ENCODE results near the gene MAP1B. TPM values are rescaled to one million over a fixed set of nuclear protein-coding genes. Genes with fewer than 3 reads are reported as not detected.

Gene MAP1B
- total and polyA plus RNA-seq, 2 donors from 2014 or later, result 3.6 to 57.0 TPM

DNA sequence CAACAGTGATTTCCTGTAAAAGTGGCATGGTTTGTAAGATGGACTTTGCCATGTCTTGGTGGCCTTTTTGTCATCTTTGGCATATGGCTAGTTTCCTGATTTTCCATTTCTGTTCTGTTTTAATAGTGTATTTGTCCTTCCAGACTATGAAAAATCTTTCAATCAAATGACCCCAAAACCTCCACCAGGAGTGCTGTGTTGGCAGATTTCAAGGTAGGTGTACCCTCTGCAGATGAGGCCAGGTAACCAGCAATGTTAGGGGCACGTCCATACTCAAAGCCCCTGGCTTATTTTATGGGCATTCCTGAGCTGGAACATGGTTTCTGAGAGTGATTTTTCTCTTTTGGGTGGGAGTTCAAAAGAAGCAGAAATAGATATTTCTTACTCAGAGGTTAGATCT lies 15.2 kb upstream of the MAP1B start:
- Histone ChIP-seq H3K36me3 (ENCODE audit: control insufficient read depth in 2 of 3, insufficient read depth in 3 of 3, low read length in 3 of 3) (no peaks in the 10 kb centered on the region), H3K27me3 (ENCODE audit: control insufficient read depth, insufficient read depth, low read length) (no peaks in the 10 kb centered on the region), H3K9me3 (ENCODE audit: control insufficient read depth in 2 of 3, insufficient read depth in 1 of 3, low read length in 3 of 3) (no peaks in the 10 kb centered on the region), H3K27ac (ENCODE audit: low read depth in 2 of 2, low read length in 2 of 2) (no peak overlapping the region), H3K4me3 (ENCODE audit: low read length in 3 of 3) (no peak overlapping the region), H3K4me1 (ENCODE audit: control insufficient read depth in 2 of 3, insufficient read depth in 2 of 3, low read depth in 1 of 3, low read length in 3 of 3) (no peaks in the 10 kb centered on the region), H3K9ac (ENCODE audit: low read length in 3 of 3) (no peak overlapping the region)
- TF ChIP-seq, protein P1, sequence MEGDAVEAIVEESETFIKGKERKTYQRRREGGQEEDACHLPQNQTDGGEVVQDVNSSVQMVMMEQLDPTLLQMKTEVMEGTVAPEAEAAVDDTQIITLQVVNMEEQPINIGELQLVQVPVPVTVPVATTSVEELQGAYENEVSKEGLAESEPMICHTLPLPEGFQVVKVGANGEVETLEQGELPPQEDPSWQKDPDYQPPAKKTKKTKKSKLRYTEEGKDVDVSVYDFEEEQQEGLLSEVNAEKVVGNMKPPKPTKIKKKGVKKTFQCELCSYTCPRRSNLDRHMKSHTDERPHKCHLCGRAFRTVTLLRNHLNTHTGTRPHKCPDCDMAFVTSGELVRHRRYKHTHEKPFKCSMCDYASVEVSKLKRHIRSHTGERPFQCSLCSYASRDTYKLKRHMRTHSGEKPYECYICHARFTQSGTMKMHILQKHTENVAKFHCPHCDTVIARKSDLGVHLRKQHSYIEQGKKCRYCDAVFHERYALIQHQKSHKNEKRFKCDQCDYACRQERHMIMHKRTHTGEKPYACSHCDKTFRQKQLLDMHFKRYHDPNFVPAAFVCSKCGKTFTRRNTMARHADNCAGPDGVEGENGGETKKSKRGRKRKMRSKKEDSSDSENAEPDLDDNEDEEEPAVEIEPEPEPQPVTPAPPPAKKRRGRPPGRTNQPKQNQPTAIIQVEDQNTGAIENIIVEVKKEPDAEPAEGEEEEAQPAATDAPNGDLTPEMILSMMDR (IDR thresholded peaks at IDR 0.05; ENCODE audit: borderline replicate concordance, extremely low read depth, insufficient read depth), result no peak
- no peak for FAIRE-seq
- intact Hi-C loops (cut with DNase I), result no loop called here
- no peak for DNase-seq

DNA sequence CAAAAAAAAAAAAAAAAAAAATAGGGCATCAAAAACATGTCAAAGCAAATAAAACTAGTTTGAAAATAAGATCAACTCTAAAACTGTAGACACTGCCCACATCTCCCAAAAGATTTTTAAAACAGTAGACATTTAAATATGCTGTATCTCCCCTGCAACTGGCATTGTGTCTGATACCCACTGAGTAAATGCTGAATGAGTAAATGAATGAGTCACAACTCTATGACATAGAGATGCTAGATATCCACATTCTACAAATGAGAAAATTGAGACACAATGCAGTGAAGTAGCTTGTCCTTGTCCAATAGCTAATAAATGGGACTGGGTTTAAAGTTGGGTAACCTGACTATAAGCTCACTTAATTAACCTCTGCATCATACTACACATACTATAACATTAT lies 14.1 kb upstream of the MAP1B start:
- FAIRE-seq (no peak), DNase-seq (no peak)
- TF ChIP-seq, protein P1 (IDR thresholded peaks at IDR 0.05; ENCODE audit: borderline replicate concordance, extremely low read depth, insufficient read depth), result no peak
- Histone ChIP-seq H3K9ac (ENCODE audit: low read length in 3 of 3) (no peak overlapping the region), H3K27ac (ENCODE audit: low read depth in 2 of 2, low read length in 2 of 2) (no peak overlapping the region), H3K9me3 (ENCODE audit: control insufficient read depth in 2 of 3, insufficient read depth in 1 of 3, low read length in 3 of 3) (no peaks in the 10 kb centered on the region), H3K4me1 (ENCODE audit: control insufficient read depth in 2 of 3, insufficient read depth in 2 of 3, low read depth in 1 of 3, low read length in 3 of 3) (no peaks in the 10 kb centered on the region), H3K4me3 (ENCODE audit: low read length in 3 of 3) (no peak overlapping the region), H3K27me3 (ENCODE audit: control insufficient read depth, insufficient read depth, low read length) (no peaks in the 10 kb centered on the region), H3K36me3 (ENCODE audit: control insufficient read depth in 2 of 3, insufficient read depth in 3 of 3, low read length in 3 of 3) (no peaks in the 10 kb centered on the region)
- intact Hi-C loops (cut with DNase I), result no loop called here

DNA sequence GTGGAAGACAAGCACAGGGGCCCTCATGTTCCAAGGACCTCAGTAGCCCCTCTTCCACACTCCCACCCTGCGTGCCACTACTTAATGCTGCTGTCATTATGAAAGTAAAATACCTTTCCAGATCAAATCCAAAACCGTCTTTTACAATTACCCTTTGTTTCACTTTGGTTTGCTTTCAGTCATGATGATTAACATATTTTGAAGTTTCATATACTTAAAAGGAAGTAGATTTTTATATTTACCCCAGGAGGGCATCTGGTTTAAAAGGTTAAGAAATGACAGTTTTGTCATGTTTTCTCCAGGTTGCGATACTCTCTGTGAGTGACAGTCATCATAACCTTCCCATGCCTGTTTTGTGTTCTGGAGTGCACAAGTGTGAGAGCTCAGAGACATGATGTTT lies 13.5 kb upstream of the MAP1B start:
- no peaks in the 10 kb centered on the region for H3K27me3 ChIP-seq (ENCODE audit: control insufficient read depth, insufficient read depth, low read length)
- H3K4me1 ChIP-seq (ENCODE audit: control insufficient read depth in 2 of 3, insufficient read depth in 2 of 3, low read depth in 1 of 3, low read length in 3 of 3), result no peaks in the 10 kb centered on the region
- no peaks in the 10 kb centered on the region for H3K9me3 ChIP-seq (ENCODE audit: control insufficient read depth in 2 of 3, insufficient read depth in 1 of 3, low read length in 3 of 3)
- DNase-seq (no peak), FAIRE-seq (no peak)
- H3K4me3 ChIP-seq (ENCODE audit: low read length in 3 of 3), result no peak overlapping the region
- H3K36me3 ChIP-seq (ENCODE audit: control insufficient read depth in 2 of 3, insufficient read depth in 3 of 3, low read length in 3 of 3), result no peaks in the 10 kb centered on the region
- TF ChIP-seq, protein P1 (IDR thresholded peaks at IDR 0.05; ENCODE audit: borderline replicate concordance, extremely low read depth, insufficient read depth), result no peak
- no peak overlapping the region for H3K27ac ChIP-seq (ENCODE audit: low read depth in 2 of 2, low read length in 2 of 2)
- H3K9ac ChIP-seq (ENCODE audit: low read length in 3 of 3), result no peak overlapping the region
- intact Hi-C loops (cut with DNase I), result no loop called here

DNA sequence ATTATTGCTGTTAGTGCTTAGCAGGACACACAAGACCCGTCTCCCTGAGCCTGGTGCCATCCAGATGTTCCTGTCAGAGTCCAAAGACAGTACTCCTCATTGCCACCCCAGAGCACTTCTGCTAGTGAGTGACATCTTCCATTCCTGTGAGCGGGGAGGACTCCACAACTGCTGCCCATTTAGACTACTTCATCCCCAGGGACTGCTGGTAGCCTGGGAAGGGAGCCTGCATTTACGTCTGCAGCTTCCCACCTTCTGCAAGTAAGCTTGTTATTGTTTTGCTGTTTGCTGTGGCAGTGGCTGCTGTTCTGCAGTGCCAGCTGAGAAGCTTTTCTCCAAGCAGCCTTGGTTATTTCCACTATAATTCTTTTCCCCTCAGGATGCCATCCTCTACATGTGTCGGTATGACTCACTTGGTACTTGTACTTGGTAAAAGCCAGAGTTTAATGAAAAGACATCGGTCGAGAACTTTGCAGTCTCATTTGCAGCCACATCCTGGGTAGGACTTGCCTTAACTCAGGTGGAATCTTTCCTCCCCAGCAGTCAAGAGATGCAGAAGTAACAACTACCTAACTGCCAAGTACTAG lies 10.6 kb upstream of the MAP1B start:
- intact Hi-C loops (cut with DNase I), result no loop called here
- H3K27ac ChIP-seq (ENCODE audit: low read depth in 2 of 2, low read length in 2 of 2), result no peak overlapping the region
- TF ChIP-seq, protein P1 (IDR thresholded peaks at IDR 0.05; ENCODE audit: borderline replicate concordance, extremely low read depth, insufficient read depth), result no peak
- H3K9me3 ChIP-seq (ENCODE audit: control insufficient read depth in 2 of 3, insufficient read depth in 1 of 3, low read length in 3 of 3), result no peaks in the 10 kb centered on the region
- no peaks in the 10 kb centered on the region for H3K27me3 ChIP-seq (ENCODE audit: control insufficient read depth, insufficient read depth, low read length)
- no peak overlapping the region for H3K4me3 ChIP-seq (ENCODE audit: low read length in 3 of 3)
- FAIRE-seq (no peak), DNase-seq (no peak)
- no peaks in the 10 kb centered on the region for H3K4me1 ChIP-seq (ENCODE audit: control insufficient read depth in 2 of 3, insufficient read depth in 2 of 3, low read depth in 1 of 3, low read length in 3 of 3)
- H3K36me3 ChIP-seq (ENCODE audit: control insufficient read depth in 2 of 3, insufficient read depth in 3 of 3, low read length in 3 of 3), result no peaks in the 10 kb centered on the region
- H3K9ac ChIP-seq (ENCODE audit: low read length in 3 of 3), result no peak overlapping the region

Measured in kidney (tissue), 14 donors.